ENCODE measurements around the gene GGTA1. TPM values are rescaled to one million over a fixed set of nuclear protein-coding genes. Genes with fewer than 3 reads are reported as not detected.
A peak's percentile ranks its signal among the peaks of the same experiment; 100 is the strongest.

The GGTA1 gene
- total and polyA plus RNA-seq, 9 of the 15 experiments (the other 6 are each of a cell fraction or from before 2014, with no cell fraction given): 0.04 to 0.15 TPM; not detected in 7

DNA sequence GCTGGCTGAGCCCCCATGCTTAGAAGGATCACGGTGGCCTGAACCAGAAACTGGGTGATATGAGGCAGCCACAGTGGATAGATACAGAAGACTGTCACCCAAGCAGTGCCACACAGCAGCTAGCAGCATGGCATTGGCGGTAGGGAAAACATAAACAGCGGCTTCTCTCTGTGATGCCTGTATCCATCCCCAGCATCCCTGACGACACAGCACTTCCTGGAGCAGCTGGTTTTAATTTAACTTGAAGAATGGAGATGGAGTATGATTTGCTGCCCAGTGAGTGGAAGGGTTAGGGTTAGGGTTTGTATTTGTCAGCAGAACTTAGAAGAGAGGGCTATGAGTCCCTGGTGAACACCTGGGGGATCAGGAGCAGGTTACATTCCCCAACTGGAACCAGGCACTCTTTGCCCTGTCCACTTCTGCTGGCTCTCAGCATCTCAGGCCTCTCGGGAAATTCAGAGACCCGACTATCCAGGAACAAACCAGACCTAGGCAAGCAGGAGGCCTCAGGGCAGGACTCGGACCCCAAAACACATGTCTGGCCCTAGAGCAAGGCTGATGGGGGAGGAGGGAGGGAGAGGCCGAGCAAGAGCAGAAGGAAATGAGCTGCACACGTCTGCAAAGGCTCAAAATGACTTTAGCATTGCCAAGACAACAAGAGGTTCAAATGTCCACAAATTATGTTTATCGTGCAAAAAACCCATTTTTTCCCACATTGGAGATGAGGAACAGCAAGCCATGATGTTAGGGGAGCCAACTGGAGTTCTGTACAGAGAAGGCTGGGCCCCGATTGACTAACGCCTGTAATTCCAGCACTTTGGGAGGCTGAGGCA, 6.5 kb upstream of the GGTA1 start:
- WGBS (ENCODE audit: insufficient coverage, low coverage, missing lambda C conversion rate): 2% methylated on average over 12 of the region's 12 CpGs
- H3K4me1 ChIP-seq (replicated peaks in 1 of 2; ENCODE audit: control insufficient read depth in 2 of 2, insufficient read depth in 2 of 2, low read length in 2 of 2): no peaks in the 10 kb centered on the region
- intact Hi-C loops (cut with micrococcal nuclease): no loop called here
- TF ChIP-seq ZNF561 (CRISPR knock-in tag; conservative IDR thresholded peaks at IDR 0.05): no peak
- TF ChIP-seq, protein P1, sequence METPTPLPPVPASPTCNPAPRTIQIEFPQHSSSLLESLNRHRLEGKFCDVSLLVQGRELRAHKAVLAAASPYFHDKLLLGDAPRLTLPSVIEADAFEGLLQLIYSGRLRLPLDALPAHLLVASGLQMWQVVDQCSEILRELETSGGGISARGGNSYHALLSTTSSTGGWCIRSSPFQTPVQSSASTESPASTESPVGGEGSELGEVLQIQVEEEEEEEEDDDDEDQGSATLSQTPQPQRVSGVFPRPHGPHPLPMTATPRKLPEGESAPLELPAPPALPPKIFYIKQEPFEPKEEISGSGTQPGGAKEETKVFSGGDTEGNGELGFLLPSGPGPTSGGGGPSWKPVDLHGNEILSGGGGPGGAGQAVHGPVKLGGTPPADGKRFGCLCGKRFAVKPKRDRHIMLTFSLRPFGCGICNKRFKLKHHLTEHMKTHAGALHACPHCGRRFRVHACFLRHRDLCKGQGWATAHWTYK (CRISPR knock-in tag; IDR thresholded peaks at IDR 0.05): no peak
- TF ChIP-seq CHCHD3 (CRISPR knock-in tag; IDR thresholded peaks at IDR 0.05): no peak
- no peak for TF ChIP-seq KAT8 (IDR thresholded peaks at IDR 0.05; ENCODE audit: low read depth)
- TF ChIP-seq ZNF75A (CRISPR knock-in tag; IDR thresholded peaks at IDR 0.05): no peak
- no peak for TF ChIP-seq SRSF3 (IDR thresholded peaks at IDR 0.05; ENCODE audit: insufficient read depth, low read length)
- TF ChIP-seq, protein P2, sequence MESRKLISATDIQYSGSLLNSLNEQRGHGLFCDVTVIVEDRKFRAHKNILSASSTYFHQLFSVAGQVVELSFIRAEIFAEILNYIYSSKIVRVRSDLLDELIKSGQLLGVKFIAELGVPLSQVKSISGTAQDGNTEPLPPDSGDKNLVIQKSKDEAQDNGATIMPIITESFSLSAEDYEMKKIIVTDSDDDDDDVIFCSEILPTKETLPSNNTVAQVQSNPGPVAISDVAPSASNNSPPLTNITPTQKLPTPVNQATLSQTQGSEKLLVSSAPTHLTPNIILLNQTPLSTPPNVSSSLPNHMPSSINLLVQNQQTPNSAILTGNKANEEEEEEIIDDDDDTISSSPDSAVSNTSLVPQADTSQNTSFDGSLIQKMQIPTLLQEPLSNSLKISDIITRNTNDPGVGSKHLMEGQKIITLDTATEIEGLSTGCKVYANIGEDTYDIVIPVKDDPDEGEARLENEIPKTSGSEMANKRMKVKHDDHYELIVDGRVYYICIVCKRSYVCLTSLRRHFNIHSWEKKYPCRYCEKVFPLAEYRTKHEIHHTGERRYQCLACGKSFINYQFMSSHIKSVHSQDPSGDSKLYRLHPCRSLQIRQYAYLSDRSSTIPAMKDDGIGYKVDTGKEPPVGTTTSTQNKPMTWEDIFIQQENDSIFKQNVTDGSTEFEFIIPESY (CRISPR knock-in tag; IDR thresholded peaks at IDR 0.05): no peak
- TF ChIP-seq GATAD2A (IDR thresholded peaks at IDR 0.05): no peak
- peak; percentile 38; the same call in 1 of the 2 replicates for TF ChIP-seq ZNF316 (IDR thresholded peaks at IDR 0.05)
- no peak for ATAC-seq
- H4K20me1 ChIP-seq (replicated peaks; ENCODE audit: control insufficient read depth, insufficient read depth, low read length): no peaks in the 10 kb centered on the region
- no peak for FAIRE-seq
- BruUV-seq (replicated peaks): no TSS peak
- H2AFZ ChIP-seq (ENCODE audit: low read depth, low read length): no peak overlapping the region
- no peak overlapping the region for H3K27ac ChIP-seq (ENCODE audit: extremely low read depth, low read depth, low read length)
- H3K79me2 ChIP-seq (ENCODE audit: control insufficient read depth, insufficient read depth, low read length): no peaks in the 10 kb centered on the region
- peaks cover 18 to 52% of the 10 kb centered on the region in 2 experiments for H3K27me3 ChIP-seq (ENCODE audit: control insufficient read depth in 2 of 2, insufficient read depth in 2 of 2, low read length in 2 of 2)
- no peak overlapping the region for H3K4me2 ChIP-seq (ENCODE audit: insufficient read depth, low read length)
- ChIA-PET POLR2A (interaction anchor here (1.3 to 1.5 kb wide), 2 partner anchors 15 to 36 kb away, joined by 3 to 5 read pairs; no protein-coding TSS in a partner anchor), CTCF (ENCODE audit: low intra/inter-chr PET ratio) (no interaction called here)
- no peaks in the 10 kb centered on the region for H3K9me3 ChIP-seq (replicated peaks; ENCODE audit: control insufficient read depth, insufficient read depth, low read depth, low read length)
- H3K9ac ChIP-seq (ENCODE audit: insufficient read depth in 1 of 2, low read depth in 2 of 2, low read length in 2 of 2): no peak overlapping the region
- in situ Hi-C loops (cut with MboI): no loop called here
- no peak for DNase-seq (ENCODE audit: extremely low read depth in 1 of 4, low spot score in 3 of 4)
- H3K9me1 ChIP-seq (ENCODE audit: control insufficient read depth, insufficient read depth, low read length): no peaks in the 10 kb centered on the region
- H3K4me3 ChIP-seq: no peak overlapping the region
- H3K36me3 ChIP-seq (ENCODE audit: control insufficient read depth, insufficient read depth, low read length): no peaks in the 10 kb centered on the region
